Daoy (cell line): ENCODE data around the gene RBFOX2. TPM values are rescaled to one million over a fixed set of nuclear protein-coding genes. Genes with fewer than 3 reads are reported as not detected.
A peak's percentile ranks its signal among the peaks of the same experiment; 100 is the strongest.

ENCODE experiments used
- DNase-seq: peaks from one replicate; pipeline ENCODE4 v3.0.0-alpha.2; 2015; ENCODE audit warnings: low read depth
- total RNA-seq: library from RNA; depleted of rRNA; stranded (reverse); fragments of >200 nt; shearing (Covaris generic); gene quantifications from 2 replicates; pipeline ENCODE4 v1.2.3, GENCODE V29; 2014

The RBFOX2 gene
- total RNA-seq, 1 experiment from 2014 or later, result 83.1 TPM

GRCh38 chr22:35866651-35867050 is 162.0 kb downstream of the RBFOX2 start:
- DNase-seq, result no peak

- no peak for DNase-seq
Measured at GRCh38 chr22:35864545-35865165, 164.0 kb downstream of the RBFOX2 start.

- DNase-seq, result no peak
Measured at GRCh38 chr22:35863432-35863831, 165.2 kb downstream of the RBFOX2 start.

GRCh38 chr22:35862697-35863096 is 165.9 kb downstream of the RBFOX2 start:
- no peak for DNase-seq

- DNase-seq, result no peak
Measured at GRCh38 chr22:35861451-35861850, 167.2 kb downstream of the RBFOX2 start.

GRCh38 chr22:35860837-35861236 is 167.8 kb downstream of the RBFOX2 start:
- no peak for DNase-seq

- DNase-seq, result no peak
Measured at GRCh38 chr22:35860087-35860733, 168.4 kb downstream of the RBFOX2 start.

GRCh38 chr22:35854334-35854733 is 174.3 kb downstream of the RBFOX2 start:
- no peak for DNase-seq

GRCh38 chr22:35852076-35852475 is 176.5 kb downstream of the RBFOX2 start:
- no peak for DNase-seq

- DNase-seq, result no peak
Measured at GRCh38 chr22:35850831-35851230, 177.8 kb downstream of the RBFOX2 start.

GRCh38 chr22:35846804-35847203 is 181.8 kb downstream of the RBFOX2 start:
- no peak for DNase-seq

GRCh38 chr22:35844886-35845285 is 183.7 kb downstream of the RBFOX2 start:
- DNase-seq, result no peak

- DNase-seq, result peak; percentile 42
Measured at GRCh38 chr22:35842954-35843353, 185.7 kb downstream of the RBFOX2 start.

- no peak for DNase-seq
Measured at GRCh38 chr22:35842519-35842913, 186.1 kb downstream of the RBFOX2 start.

- no peak for DNase-seq
Measured at GRCh38 chr22:35841907-35842518, 186.6 kb downstream of the RBFOX2 start.

GRCh38 chr22:35840302-35840739 is 188.3 kb downstream of the RBFOX2 start:
- peak; percentile 98 for DNase-seq

- DNase-seq, result peak; percentile 41
Measured at GRCh38 chr22:35839841-35840301, 188.8 kb downstream of the RBFOX2 start.

GRCh38 chr22:35838855-35839576 is 189.6 kb downstream of the RBFOX2 start:
- peak; percentile 62 for DNase-seq

GRCh38 chr22:35837101-35837727 is 191.4 kb downstream of the RBFOX2 start:
- DNase-seq, result peak; percentile 8

- DNase-seq, result peak; percentile 93
Measured at GRCh38 chr22:35835998-35836691, 192.5 kb downstream of the RBFOX2 start.
